ENCODE measurements around the gene EBF4.

DNA sequence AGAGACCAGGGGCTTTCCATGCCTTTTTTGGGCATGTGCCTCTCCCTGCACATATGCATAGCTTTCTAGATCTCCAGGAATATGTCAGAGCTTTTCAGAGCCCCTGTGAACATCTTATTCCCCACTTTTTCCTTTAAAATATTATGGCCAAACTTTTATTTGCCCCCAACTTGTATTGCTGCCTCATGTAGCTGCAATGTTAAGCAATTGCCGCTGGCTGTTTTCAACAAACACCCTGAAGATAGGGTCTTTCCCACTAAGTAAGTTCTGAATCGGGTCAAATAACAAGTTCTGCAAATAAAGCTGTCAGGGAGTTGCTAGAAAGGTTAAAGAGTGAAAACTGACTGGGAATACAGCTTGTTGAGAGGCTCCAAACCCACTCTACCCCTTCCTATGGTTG is 42.3 kb downstream of the EBF4 start:
- TF ChIP-seq GATA2 (IDR thresholded peaks at IDR 0.05; ENCODE audit: low read depth, low read length) (no peak), GATA3 (IDR thresholded peaks at IDR 0.05; ENCODE audit: low read depth, low read length) (no peak)

Data from SH-SY5Y (cell line).